MM.1S (cell line): ENCODE results near the gene ANKRD61.

Experiments
- CTCF ChIP-seq: fragments of 300-600 bp; sonication (generic); IDR thresholded peaks from 2 replicates; pipeline ENCODE4 v1.5.1; 2016; ENCODE audit warnings: antibody characterized with exemption, low read length, mixed read lengths
- EZH2phosphoT487 ChIP-seq: fragments of 300-600 bp; sonication (generic); IDR thresholded peaks from 2 replicates; pipeline ENCODE4 v1.6.1; 2018; ENCODE audit warnings: antibody characterized with exemption, low read length

- TF ChIP-seq CTCF: no peak
- no peak for TF ChIP-seq EZH2phosphoT487
Measured at GRCh38 chr7:6032167-6032566, 991 bp downstream of the ANKRD61 start.
